DND-41 (cell line): ENCODE results near the gene FRA10AC1.

Experiments used
- CTCF ChIP-seq: IDR thresholded peaks from 2 replicates; pipeline ENCODE4 v1.5.1; 2012; ENCODE audit warnings: borderline replicate concordance, low read length, moderate library complexity, mild to moderate bottlenecking; ENCODE audit not compliant: poor library complexity, severe bottlenecking; ENCODE audit errors: extremely low read depth
- EZH2 ChIP-seq: IDR thresholded peaks from 3 replicates; pipeline ENCODE4 v1.6.1; 2012; ENCODE audit warnings: borderline replicate concordance, low read depth, mild to moderate bottlenecking, moderate library complexity, low read length, inconsistent platforms; ENCODE audit not compliant: severe bottlenecking

GRCh38 chr10:93629647-93630305, 72.6 kb downstream of the FRA10AC1 start:
- TF ChIP-seq CTCF (no peak), EZH2 (no peak)
